ENCODE measurements around the gene TSPAN9. TPM values are rescaled to one million over a fixed set of nuclear protein-coding genes. Genes with fewer than 3 reads are reported as not detected.

TSPAN9 gene
- total RNA-seq, 1 donor from 2014 or later = 114 TPM

GRCh38 chr12:3138941-3139511 is 61.8 kb downstream of the TSPAN9 start:
- peaks cover 4% of the 10 kb centered on the region for H3K36me3 Mint-ChIP-seq (ENCODE audit: unreplicated experiment)
- H3K4me3 Mint-ChIP-seq (ENCODE audit: unreplicated experiment) = no peak overlapping the region
- peaks cover 64% of the 10 kb centered on the region for H3K4me1 Mint-ChIP-seq (ENCODE audit: unreplicated experiment)
- TF ChIP-seq CTCF (IDR thresholded peaks at IDR 0.05) = no peak
- no peak for DNase-seq (ENCODE audit: extremely low spot score, unreplicated experiment)
- no peaks in the 10 kb centered on the region for H3K27me3 Mint-ChIP-seq (ENCODE audit: unreplicated experiment)
- no peaks in the 10 kb centered on the region for H3K9me3 Mint-ChIP-seq (ENCODE audit: unreplicated experiment)
- H3K27ac Mint-ChIP-seq (ENCODE audit: unreplicated experiment) = no peak overlapping the region

- Mint-ChIP-seq H3K36me3 (ENCODE audit: unreplicated experiment) (peaks cover 4% of the 10 kb centered on the region), H3K27me3 (ENCODE audit: unreplicated experiment) (no peaks in the 10 kb centered on the region), H3K4me1 (ENCODE audit: unreplicated experiment) (peaks cover 57% of the 10 kb centered on the region), H3K27ac (ENCODE audit: unreplicated experiment) (no peak overlapping the region), H3K9me3 (ENCODE audit: unreplicated experiment) (no peaks in the 10 kb centered on the region), H3K4me3 (ENCODE audit: unreplicated experiment) (no peak overlapping the region)
- no peak for DNase-seq (ENCODE audit: extremely low spot score, unreplicated experiment)
- no peak for TF ChIP-seq CTCF (IDR thresholded peaks at IDR 0.05)
Measured at GRCh38 chr12:3139760-3140159, 62.6 kb downstream of the TSPAN9 start.

GRCh38 chr12:3140284-3140683 is 63.1 kb downstream of the TSPAN9 start:
- Mint-ChIP-seq H3K4me3 (ENCODE audit: unreplicated experiment) (no peak overlapping the region), H3K36me3 (ENCODE audit: unreplicated experiment) (peaks cover 4% of the 10 kb centered on the region), H3K9me3 (ENCODE audit: unreplicated experiment) (no peaks in the 10 kb centered on the region), H3K4me1 (ENCODE audit: unreplicated experiment) (peaks cover 56% of the 10 kb centered on the region), H3K27me3 (ENCODE audit: unreplicated experiment) (no peaks in the 10 kb centered on the region), H3K27ac (ENCODE audit: unreplicated experiment) (no peak overlapping the region)
- TF ChIP-seq CTCF (IDR thresholded peaks at IDR 0.05) = no peak
- no peak for DNase-seq (ENCODE audit: extremely low spot score, unreplicated experiment)

GRCh38 chr12:3141339-3142321 is 64.5 kb downstream of the TSPAN9 start:
- Mint-ChIP-seq H3K27me3 (ENCODE audit: unreplicated experiment) (no peaks in the 10 kb centered on the region), H3K36me3 (ENCODE audit: unreplicated experiment) (peaks cover 4% of the 10 kb centered on the region), H3K4me1 (ENCODE audit: unreplicated experiment) (peaks cover 46% of the 10 kb centered on the region), H3K9me3 (ENCODE audit: unreplicated experiment) (no peaks in the 10 kb centered on the region), H3K27ac (ENCODE audit: unreplicated experiment) (no peak overlapping the region), H3K4me3 (ENCODE audit: unreplicated experiment) (no peak overlapping the region)
- no peak for DNase-seq (ENCODE audit: extremely low spot score, unreplicated experiment)
- TF ChIP-seq CTCF (IDR thresholded peaks at IDR 0.05) = no peak

- no peak overlapping the region for H3K27ac Mint-ChIP-seq (ENCODE audit: unreplicated experiment)
- H3K36me3 Mint-ChIP-seq (ENCODE audit: unreplicated experiment) = peaks cover 4% of the 10 kb centered on the region
- H3K4me3 Mint-ChIP-seq (ENCODE audit: unreplicated experiment) = no peak overlapping the region
- no peak for TF ChIP-seq CTCF (IDR thresholded peaks at IDR 0.05)
- DNase-seq (ENCODE audit: extremely low spot score, unreplicated experiment) = no peak
- peaks cover 39% of the 10 kb centered on the region for H3K4me1 Mint-ChIP-seq (ENCODE audit: unreplicated experiment)
- no peaks in the 10 kb centered on the region for H3K27me3 Mint-ChIP-seq (ENCODE audit: unreplicated experiment)
- no peaks in the 10 kb centered on the region for H3K9me3 Mint-ChIP-seq (ENCODE audit: unreplicated experiment)
Measured at GRCh38 chr12:3142386-3142785, 65.2 kb downstream of the TSPAN9 start.
